Mucosa of stomach (tissue), 1 donor: Measurements from ENCODE around the gene SLC5A10.

Source experiments
- H3K27me3 ChIP-seq: one replicate; pipeline ENCODE4 v1.7.0; 2013; ENCODE audit warnings: mild to moderate bottlenecking, low read length; ENCODE audit not compliant: control insufficient read depth, insufficient read depth
- H3K36me3 ChIP-seq: one replicate; pipeline ENCODE4 v1.7.0; 2013; ENCODE audit warnings: low read length; ENCODE audit not compliant: control insufficient read depth, insufficient read depth
- H3K4me1 ChIP-seq: one replicate; pipeline ENCODE4 v1.7.0; 2013; ENCODE audit warnings: mild to moderate bottlenecking, low read length; ENCODE audit not compliant: control insufficient read depth, insufficient read depth
- H3K4me3 ChIP-seq: one replicate; pipeline ENCODE4 v1.7.0; 2013; ENCODE audit warnings: low read length
- H3K9ac ChIP-seq: one replicate; pipeline ENCODE4 v1.7.0; 2013; ENCODE audit warnings: mild to moderate bottlenecking, low read length, moderate library complexity
- H3K9me3 ChIP-seq: one replicate; pipeline ENCODE4 v1.7.0; 2013; ENCODE audit warnings: mild to moderate bottlenecking, low read length, moderate library complexity; ENCODE audit not compliant: control insufficient read depth
- donor health status: Pancreatic carcinoma.

Gene SLC5A10

GRCh38 chr17:19003543-19004420, 51.8 kb downstream of the SLC5A10 start:
- no peaks in the 10 kb centered on the region for H3K36me3 ChIP-seq
- peak overlapping the region; percentile 18 for H3K4me3 ChIP-seq
- peaks cover 40% of the 10 kb centered on the region for H3K4me1 ChIP-seq
- H3K9me3 ChIP-seq = no peaks in the 10 kb centered on the region
- peak overlapping the region; percentile 80 for H3K9ac ChIP-seq
- H3K27me3 ChIP-seq = no peaks in the 10 kb centered on the region

DNA sequence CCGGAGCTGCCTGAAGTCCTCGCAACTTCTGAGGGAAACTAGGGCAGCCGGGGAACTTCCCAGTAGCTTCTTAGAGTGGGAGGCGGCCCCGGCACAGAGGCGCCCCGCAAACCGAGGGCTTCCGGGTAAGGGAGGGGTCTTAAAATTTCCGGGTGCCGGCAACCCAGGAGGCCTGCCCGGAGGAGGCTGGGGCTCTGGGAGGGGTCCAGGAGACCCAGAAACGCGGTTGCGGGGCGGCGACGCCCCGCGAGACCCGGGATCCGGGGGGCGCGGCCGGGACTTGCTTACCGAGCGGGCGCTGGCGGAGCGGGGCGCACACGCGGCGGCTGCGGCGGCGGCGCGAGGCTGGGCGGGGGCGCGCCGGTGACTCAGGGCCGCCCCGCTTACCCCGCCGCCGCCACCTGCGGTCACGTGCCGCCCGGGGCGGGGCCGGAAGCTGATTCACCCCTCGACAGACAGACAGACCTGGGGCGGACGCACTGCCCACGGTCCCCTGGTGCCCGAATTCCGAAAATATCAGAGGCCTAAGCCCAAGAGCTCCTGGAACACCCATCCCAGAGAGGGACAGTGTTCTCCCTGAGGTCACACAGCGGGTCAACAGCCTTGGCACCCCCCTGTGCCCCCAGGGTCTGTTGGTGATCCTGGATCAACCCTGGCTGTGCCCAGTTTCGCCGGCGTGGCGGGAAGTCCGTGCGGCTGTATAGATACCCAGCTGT, 52.6 kb downstream of the SLC5A10 start, which contains the start of gene FAM83G:
Gene FAM83G (minus strand): TSS at position 344 of the 716 bp plus-strand sequence. CDS start 723 bp downstream, outside the sequence.
- H3K4me1 ChIP-seq = peaks cover 38% of the 10 kb centered on the region
- peak within 1 kb of the TSS; percentile 22 for H3K4me3 ChIP-seq
- H3K9ac ChIP-seq = peak within 1 kb of the TSS; percentile 86
- no peaks in the 10 kb centered on the region for H3K27me3 ChIP-seq
- no peaks in the 10 kb centered on the region for H3K36me3 ChIP-seq
- no peaks in the 10 kb centered on the region for H3K9me3 ChIP-seq

- Histone ChIP-seq H3K36me3 (no peaks in the 10 kb centered on the region), H3K9me3 (no peaks in the 10 kb centered on the region), H3K9ac (peak overlapping the region; percentile 86), H3K4me3 (peak overlapping the region; percentile 22), H3K4me1 (peaks cover 32% of the 10 kb centered on the region), H3K27me3 (no peaks in the 10 kb centered on the region)
Measured at GRCh38 chr17:19005137-19005773, 53.3 kb downstream of the SLC5A10 start.

GRCh38 chr17:19005789-19006430, 53.9 kb downstream of the SLC5A10 start:
- no peaks in the 10 kb centered on the region for H3K27me3 ChIP-seq
- H3K4me1 ChIP-seq = peaks cover 31% of the 10 kb centered on the region
- H3K36me3 ChIP-seq = no peaks in the 10 kb centered on the region
- no peak overlapping the region for H3K9ac ChIP-seq
- no peak overlapping the region for H3K4me3 ChIP-seq
- no peaks in the 10 kb centered on the region for H3K9me3 ChIP-seq

DNA sequence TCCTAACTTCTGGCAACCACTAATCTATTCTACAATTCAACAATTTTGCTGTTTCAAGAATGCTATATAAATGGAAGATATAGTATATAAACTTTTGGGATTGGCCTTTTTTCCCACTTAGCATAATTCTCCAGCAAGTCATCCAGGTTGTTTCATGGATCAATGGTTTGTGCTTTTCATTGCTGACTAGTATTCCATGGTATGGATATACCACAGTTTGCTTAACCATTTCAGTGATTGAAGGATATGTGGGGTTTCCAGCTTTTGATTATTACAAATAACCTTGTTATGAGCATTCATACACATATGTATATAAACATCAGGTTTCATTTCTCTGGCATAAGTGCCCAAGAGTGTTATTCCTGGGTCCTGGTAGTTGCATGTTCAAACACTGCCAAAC, 54.7 kb downstream of the SLC5A10 start:
- peaks cover 31% of the 10 kb centered on the region for H3K4me1 ChIP-seq
- no peaks in the 10 kb centered on the region for H3K36me3 ChIP-seq
- H3K9me3 ChIP-seq = no peaks in the 10 kb centered on the region
- H3K4me3 ChIP-seq = no peak overlapping the region
- no peaks in the 10 kb centered on the region for H3K27me3 ChIP-seq
- no peak overlapping the region for H3K9ac ChIP-seq

GRCh38 chr17:19009970-19010369, 58.0 kb downstream of the SLC5A10 start:
- no peaks in the 10 kb centered on the region for H3K27me3 ChIP-seq
- no peak overlapping the region for H3K9ac ChIP-seq
- peaks cover 47% of the 10 kb centered on the region for H3K4me1 ChIP-seq
- H3K9me3 ChIP-seq = no peaks in the 10 kb centered on the region
- H3K36me3 ChIP-seq = no peaks in the 10 kb centered on the region
- no peak overlapping the region for H3K4me3 ChIP-seq

- H3K4me3 ChIP-seq = no peak overlapping the region
- H3K27me3 ChIP-seq = no peaks in the 10 kb centered on the region
- H3K9me3 ChIP-seq = no peaks in the 10 kb centered on the region
- no peaks in the 10 kb centered on the region for H3K36me3 ChIP-seq
- peaks cover 44% of the 10 kb centered on the region for H3K4me1 ChIP-seq
- H3K9ac ChIP-seq = peak overlapping the region; percentile 40
Measured at GRCh38 chr17:19010729-19011505, 59.0 kb downstream of the SLC5A10 start.

DNA sequence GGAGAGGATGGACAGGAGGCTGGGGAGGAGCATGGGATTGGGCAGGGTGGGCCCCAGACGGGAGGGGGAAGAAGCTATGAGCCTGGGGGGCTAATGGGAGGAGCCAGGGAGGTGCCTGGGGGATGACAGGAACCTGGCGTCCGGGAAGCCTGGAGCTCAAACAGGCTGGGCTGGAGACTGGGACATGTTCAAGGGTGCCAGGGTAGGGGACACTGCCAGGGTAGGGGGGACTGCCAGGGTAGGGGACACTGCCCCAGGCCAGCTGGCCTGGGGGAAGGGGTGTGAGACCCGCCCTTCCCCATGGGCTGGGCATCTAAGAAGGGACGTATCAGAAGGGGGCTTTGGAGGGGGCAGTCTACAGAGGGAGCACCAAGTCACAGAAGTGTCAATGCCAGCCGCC, 59.6 kb downstream of the SLC5A10 start:
- H3K4me1 ChIP-seq = peaks cover 49% of the 10 kb centered on the region
- no peak overlapping the region for H3K4me3 ChIP-seq
- H3K36me3 ChIP-seq = no peaks in the 10 kb centered on the region
- no peaks in the 10 kb centered on the region for H3K27me3 ChIP-seq
- peak overlapping the region; percentile 40 for H3K9ac ChIP-seq
- no peaks in the 10 kb centered on the region for H3K9me3 ChIP-seq

DNA sequence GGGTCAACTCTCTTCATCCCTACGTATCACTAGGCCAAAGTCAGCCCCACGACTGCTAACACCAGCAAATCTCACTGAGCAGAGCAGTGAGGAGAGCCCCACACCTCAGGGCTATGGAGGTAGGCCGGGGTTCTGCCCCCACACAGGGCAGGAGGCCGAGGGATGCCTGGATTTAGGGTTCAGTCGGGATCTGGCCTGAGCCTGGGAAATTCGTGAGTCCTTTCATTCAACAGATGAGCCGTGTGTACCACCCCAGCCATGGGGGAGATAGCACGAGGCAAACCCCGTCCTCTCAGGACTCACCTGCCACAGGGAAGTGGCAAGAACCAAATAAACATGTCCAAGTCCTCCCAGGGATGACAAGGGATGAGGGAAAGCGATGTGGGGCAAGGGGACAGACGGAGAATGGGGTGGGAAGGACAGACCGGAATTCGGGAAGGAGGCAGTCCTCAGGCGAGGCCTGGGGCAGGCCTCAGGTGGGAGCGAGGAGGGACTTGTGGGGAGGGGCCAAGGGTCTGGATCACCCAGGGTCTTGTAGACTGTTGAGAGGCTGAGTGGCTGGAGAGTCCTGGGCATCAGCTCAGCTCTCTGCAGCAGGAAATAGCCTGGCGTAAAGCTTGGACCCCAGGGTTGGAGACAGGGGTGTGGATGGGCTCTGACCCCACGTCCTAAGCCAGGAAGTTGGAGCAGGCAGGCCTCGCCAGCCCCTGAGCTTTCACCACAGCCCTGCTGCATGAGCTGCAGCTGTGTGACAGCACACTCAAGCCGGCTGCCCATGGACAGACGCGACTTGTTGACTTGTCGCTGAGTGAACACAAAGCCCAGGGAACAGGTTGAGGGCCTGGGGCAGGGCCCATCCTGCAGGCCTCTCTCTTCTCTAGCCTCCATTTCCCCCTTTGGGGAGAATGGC, 60.5 kb downstream of the SLC5A10 start:
- H3K27me3 ChIP-seq = no peaks in the 10 kb centered on the region
- H3K36me3 ChIP-seq = no peaks in the 10 kb centered on the region
- no peak overlapping the region for H3K4me3 ChIP-seq
- peak overlapping the region; percentile 27 for H3K9ac ChIP-seq
- H3K4me1 ChIP-seq = peaks cover 57% of the 10 kb centered on the region
- no peaks in the 10 kb centered on the region for H3K9me3 ChIP-seq

DNA sequence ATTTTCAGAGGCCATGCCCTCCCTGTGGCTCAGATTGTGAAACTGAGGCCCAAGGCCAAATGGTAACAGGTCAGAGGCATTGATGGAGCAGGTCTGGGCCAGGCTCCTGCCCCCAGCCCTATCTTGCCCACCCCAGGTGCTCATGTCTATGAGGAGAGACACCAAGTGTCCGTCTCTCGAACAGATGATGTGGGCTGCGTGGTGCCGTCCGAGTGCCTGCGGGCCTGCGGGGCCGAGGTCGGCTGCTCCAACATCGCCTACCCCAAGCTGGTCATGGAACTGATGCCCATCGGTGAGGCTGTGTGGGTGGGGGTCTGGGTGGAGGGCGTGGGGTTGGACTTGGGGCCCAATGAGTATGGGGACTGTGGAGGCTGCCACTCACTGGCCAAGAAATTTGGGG, 61.3 kb downstream of the SLC5A10 start:
- no peak overlapping the region for H3K4me3 ChIP-seq
- no peak overlapping the region for H3K9ac ChIP-seq
- H3K27me3 ChIP-seq = no peaks in the 10 kb centered on the region
- no peaks in the 10 kb centered on the region for H3K36me3 ChIP-seq
- H3K4me1 ChIP-seq = peaks cover 65% of the 10 kb centered on the region
- no peaks in the 10 kb centered on the region for H3K9me3 ChIP-seq
